OCI-LY3 (cell line): Measurements from ENCODE around the gene ELOB.

Source experiments
- H2AFZ ChIP-seq: fragments of 200-600, 300-600 bp; shearing (Covaris generic); 2 replicates; pipeline ENCODE4 v1.6.0; 2014; ENCODE audit warnings: antibody characterized with exemption, low read depth, low read length
- H3K27ac ChIP-seq: fragments of 200-600, 300-600 bp; sonication (generic); 2 replicates; pipeline ENCODE4 v1.5.1; 2014; ENCODE audit warnings: mild to moderate bottlenecking, low read length, moderate library complexity, mixed read lengths
- H3K27me3 ChIP-seq: fragments of 200-600, 300-600 bp; sonication (generic); 2 replicates; pipeline ENCODE4 v1.6.1; 2014; ENCODE audit warnings: low read depth, low read length, mixed read lengths
- H3K36me3 ChIP-seq: fragments of 200-600, 300-600 bp; sonication (generic); replicated peaks from 2 replicates; pipeline ENCODE3; 2014; ENCODE audit warnings: low read depth, low read length, mixed read lengths
- H3K4me1 ChIP-seq: fragments of 300-600, 200-600 bp; sonication (generic); 2 replicates; pipeline ENCODE4 v1.6.1; 2014; ENCODE audit warnings: low read length, mixed read lengths
- H3K4me2 ChIP-seq: fragments of 200-600, 300-600 bp; sonication (generic); 2 replicates; pipeline ENCODE4 v1.6.1; 2014; ENCODE audit warnings: low read length, mixed read lengths
- H3K4me3 ChIP-seq: fragments of 300-600, 200-600 bp; sonication (generic); 2 replicates; pipeline ENCODE4 v1.5.1; 2014; ENCODE audit warnings: antibody characterized with exemption, mild to moderate bottlenecking, low read length, moderate library complexity
- H3K79me2 ChIP-seq: fragments of 300-600, 200-600 bp; shearing (Covaris generic); 2 replicates; pipeline ENCODE4 v1.6.1; 2014; ENCODE audit warnings: mild to moderate bottlenecking, low read length, mixed read lengths
- H3K9ac ChIP-seq: fragments of 300-600, 200-600 bp; shearing (Covaris generic); 2 replicates; pipeline ENCODE4 v1.6.0; 2014; ENCODE audit warnings: mild to moderate bottlenecking, low read length, moderate library complexity
- H3K9me3 ChIP-seq: fragments of 200-600, 300-600 bp; shearing (Covaris generic); 2 replicates; pipeline ENCODE4 v1.6.1; 2014; ENCODE audit warnings: low read length, mixed read lengths; ENCODE audit not compliant: insufficient read depth
- H4K20me1 ChIP-seq: fragments of 200-600, 300-600 bp; sonication (generic); 2 replicates; pipeline ENCODE4 v1.6.1; 2016; ENCODE audit warnings: low read length, mixed read lengths; ENCODE audit not compliant: insufficient read depth
- CTCF ChIP-seq: fragments of 200-600, 300-600 bp; sonication (generic); IDR thresholded peaks from 2 replicates; pipeline ENCODE4 v1.5.1; 2014; ENCODE audit warnings: antibody characterized with exemption, low read length, low read depth
- EZH2phosphoT487 ChIP-seq: fragments of 200-600 bp; shearing (Covaris generic); IDR thresholded peaks from 2 replicates; pipeline ENCODE4 v1.6.1; 2018; ENCODE audit warnings: antibody characterized with exemption, mixed run types, low read depth

ELOB gene

GRCh38 chr16:2742323-2743006 lies 34.6 kb downstream of the ELOB start:
- Histone ChIP-seq H3K4me1 (no peaks in the 10 kb centered on the region), H3K9ac (no peak overlapping the region), H3K27ac (no peak overlapping the region), H2AFZ (no peak overlapping the region), H3K27me3 (no peaks in the 10 kb centered on the region), H3K79me2 (no peaks in the 10 kb centered on the region), H3K9me3 (no peaks in the 10 kb centered on the region), H3K4me2 (no peak overlapping the region), H3K4me3 (no peak overlapping the region), H3K36me3 (no peaks in the 10 kb centered on the region), H4K20me1 (no peaks in the 10 kb centered on the region)
- TF ChIP-seq EZH2phosphoT487 (no peak), CTCF (no peak)

GRCh38 chr16:2741168-2741567 lies 35.9 kb downstream of the ELOB start:
- H4K20me1 ChIP-seq = no peaks in the 10 kb centered on the region
- no peak overlapping the region for H3K4me3 ChIP-seq
- H3K27me3 ChIP-seq = no peaks in the 10 kb centered on the region
- no peak overlapping the region for H3K9ac ChIP-seq
- no peak overlapping the region for H3K27ac ChIP-seq
- H3K4me2 ChIP-seq = no peak overlapping the region
- no peaks in the 10 kb centered on the region for H3K36me3 ChIP-seq
- no peaks in the 10 kb centered on the region for H3K79me2 ChIP-seq
- no peaks in the 10 kb centered on the region for H3K4me1 ChIP-seq
- TF ChIP-seq EZH2phosphoT487 = no peak
- no peak for TF ChIP-seq CTCF
- no peak overlapping the region for H2AFZ ChIP-seq
- H3K9me3 ChIP-seq = no peaks in the 10 kb centered on the region

- H3K4me3 ChIP-seq = no peak overlapping the region
- no peaks in the 10 kb centered on the region for H3K79me2 ChIP-seq
- no peak for TF ChIP-seq EZH2phosphoT487
- no peak for TF ChIP-seq CTCF
- H3K4me2 ChIP-seq = no peak overlapping the region
- no peaks in the 10 kb centered on the region for H3K9me3 ChIP-seq
- no peak overlapping the region for H3K9ac ChIP-seq
- no peaks in the 10 kb centered on the region for H3K4me1 ChIP-seq
- no peaks in the 10 kb centered on the region for H4K20me1 ChIP-seq
- no peak overlapping the region for H2AFZ ChIP-seq
- H3K36me3 ChIP-seq = no peaks in the 10 kb centered on the region
- no peak overlapping the region for H3K27ac ChIP-seq
- H3K27me3 ChIP-seq = no peaks in the 10 kb centered on the region
Measured at GRCh38 chr16:2740476-2740875, 36.6 kb downstream of the ELOB start.

GRCh38 chr16:2739625-2740430 lies 37.3 kb downstream of the ELOB start:
- H3K27me3 ChIP-seq = no peaks in the 10 kb centered on the region
- H3K9me3 ChIP-seq = no peaks in the 10 kb centered on the region
- no peak overlapping the region for H3K9ac ChIP-seq

More at GRCh38 chr16:2739625-2740430, 37.3 kb downstream of the ELOB start:
- H3K4me2 ChIP-seq = no peak overlapping the region
- H3K27ac ChIP-seq = no peak overlapping the region
- H3K4me3 ChIP-seq = no peak overlapping the region
- H2AFZ ChIP-seq = no peak overlapping the region
- no peaks in the 10 kb centered on the region for H3K36me3 ChIP-seq
- no peak for TF ChIP-seq EZH2phosphoT487
- no peak for TF ChIP-seq CTCF
- no peaks in the 10 kb centered on the region for H3K79me2 ChIP-seq
- H4K20me1 ChIP-seq = no peaks in the 10 kb centered on the region
- H3K4me1 ChIP-seq = no peaks in the 10 kb centered on the region
